Measurements from ENCODE around the gene GZMA.

The GZMA gene

GRCh38 chr5:55136521-55136920 is 34.1 kb downstream of the GZMA start:
- H3K27ac ChIP-seq: no peak overlapping the region
- CTCF ChIA-PET: no interaction called here
- POLR2A ChIA-PET (ENCODE audit: low non-redundant PET): interaction anchor here (0.7 kb wide), 2 partner anchors 214 to 888 kb away, joined by 5 to 8 read pairs; no protein-coding TSS in a partner anchor
- no peak for DNase-seq (ENCODE audit: low spot score)
- TF ChIP-seq CTCF (conservative IDR thresholded peaks at IDR 0.05; ENCODE audit: low read depth): no peak

- ChIA-PET POLR2A (ENCODE audit: low non-redundant PET) (no interaction called here), CTCF (interaction anchor here (0.6 to 2.3 kb wide), 2 partner anchors 197 to 855 kb away, joined by 3 to 12 read pairs; no protein-coding TSS in a partner anchor)
- H3K27ac ChIP-seq: no peak overlapping the region
- no peak for DNase-seq (ENCODE audit: low spot score)
- no peak for TF ChIP-seq CTCF (conservative IDR thresholded peaks at IDR 0.05; ENCODE audit: low read depth)
Observed at GRCh38 chr5:55140908-55141665, 38.6 kb downstream of the GZMA start.

- POLR2A ChIA-PET (ENCODE audit: low non-redundant PET): no interaction called here
- CTCF ChIA-PET: interaction anchor here (0.6 to 2.3 kb wide), 6 partner anchors 9 to 260 kb away, joined by 3 to 12 read pairs (median 4); partner anchors contain the start of gene GPX8
Observed at GRCh38 chr5:55141945-55142690, 39.7 kb downstream of the GZMA start.

GRCh38 chr5:55143624-55144023 is 41.2 kb downstream of the GZMA start:
- no peak for TF ChIP-seq CTCF (conservative IDR thresholded peaks at IDR 0.05; ENCODE audit: low read depth)
- ChIA-PET POLR2A (ENCODE audit: low non-redundant PET) (no interaction called here), CTCF (interaction anchor here (1.4 kb wide), 1 partner anchor 16 kb away, joined by 5 read pairs; the partner anchor contains the start of gene GPX8)
- no peak for DNase-seq (ENCODE audit: low spot score)
- no peak overlapping the region for H3K27ac ChIP-seq

More at GRCh38 chr5:55141945-55142690, 39.7 kb downstream of the GZMA start:
- no peak for TF ChIP-seq CTCF (conservative IDR thresholded peaks at IDR 0.05; ENCODE audit: low read depth)
- DNase-seq (ENCODE audit: low spot score): no peak
- no peak overlapping the region for H3K27ac ChIP-seq

GRCh38 chr5:55146080-55146479 is 43.6 kb downstream of the GZMA start:
- TF ChIP-seq CTCF (conservative IDR thresholded peaks at IDR 0.05; ENCODE audit: low read depth): no peak
- CTCF ChIA-PET: interaction anchor here (0.5 to 2.4 kb wide), 23 partner anchors 8 to 1662 kb away, joined by 3 to 28 read pairs (median 4); partner anchors contain the start of gene GPX8
- POLR2A ChIA-PET (ENCODE audit: low non-redundant PET): no interaction called here

GRCh38 chr5:55146543-55147151 is 44.2 kb downstream of the GZMA start:
- ChIA-PET CTCF (interaction anchor here (0.5 to 2.4 kb wide), 23 partner anchors 8 to 630 kb away, joined by 3 to 28 read pairs (median 4); partner anchors contain the start of gene GPX8), POLR2A (ENCODE audit: low non-redundant PET) (no interaction called here)
- TF ChIP-seq CTCF (conservative IDR thresholded peaks at IDR 0.05; ENCODE audit: low read depth): peak; percentile 98
- peak; percentile 87 for DNase-seq (ENCODE audit: low spot score)
- H3K27ac ChIP-seq: no peak overlapping the region

More at GRCh38 chr5:55146080-55146479, 43.6 kb downstream of the GZMA start:
- DNase-seq (ENCODE audit: low spot score): no peak
- no peak overlapping the region for H3K27ac ChIP-seq
